ENCODE measurements around the gene ADORA1. TPM values are rescaled to one million over a fixed set of nuclear protein-coding genes. Genes with fewer than 3 reads are reported as not detected.

Gene ADORA1
- total RNA-seq, 4 donors from 2014 or later = 1.4 to 4.3 (median 2.6) TPM

GRCh38 chr1:203147376-203147775 lies 19.9 kb downstream of the ADORA1 start:
- TF ChIP-seq CTCF (IDR thresholded peaks at IDR 0.05) = no peak
- DNase-seq (ENCODE audit: low spot score) (no peak), ATAC-seq (ENCODE audit: low FRiP score) (no peak)

GRCh38 chr1:203148127-203148526 lies 20.6 kb downstream of the ADORA1 start:
- TF ChIP-seq CTCF (IDR thresholded peaks at IDR 0.05) = no peak
- DNase-seq (ENCODE audit: low spot score) (no peak), ATAC-seq (ENCODE audit: low FRiP score) (no peak)

- ATAC-seq (ENCODE audit: low FRiP score) = no peak
- TF ChIP-seq CTCF (IDR thresholded peaks at IDR 0.05) = no peak
These were observed 21.1 kb downstream of the ADORA1 start for GRCh38 chr1:203148579-203148978.

GRCh38 chr1:203149188-203149840 lies 21.8 kb downstream of the ADORA1 start:
- ATAC-seq (ENCODE audit: low FRiP score) = no peak
- no peak for TF ChIP-seq CTCF (IDR thresholded peaks at IDR 0.05)

More at GRCh38 chr1:203148579-203148978, 21.1 kb downstream of the ADORA1 start:
- DNase-seq (ENCODE audit: low spot score) = no peak

GRCh38 chr1:203150511-203151297 lies 23.2 kb downstream of the ADORA1 start:
- DNase-seq (ENCODE audit: low spot score) = no peak
- no peak for TF ChIP-seq CTCF (IDR thresholded peaks at IDR 0.05)
- ATAC-seq (ENCODE audit: low FRiP score) = peak; percentile 27

More at GRCh38 chr1:203149188-203149840, 21.8 kb downstream of the ADORA1 start:
- no peak for DNase-seq (ENCODE audit: low spot score)

GRCh38 chr1:203151362-203152157 lies 24.0 kb downstream of the ADORA1 start:
- peak; percentile 6 for ATAC-seq (ENCODE audit: low FRiP score)
- TF ChIP-seq CTCF (IDR thresholded peaks at IDR 0.05) = no peak

More at GRCh38 chr1:203151362-203152157, 24.0 kb downstream of the ADORA1 start:
- no peak for DNase-seq (ENCODE audit: low spot score)

Data from omental fat pad (tissue), 4 donors.